Glutamatergic neuron (in vitro differentiated cells): ENCODE results near the gene IER3. TPM values are rescaled to one million over a fixed set of nuclear protein-coding genes. Genes with fewer than 3 reads are reported as not detected.

ENCODE experiments used
- DNase-seq: peaks from one replicate; pipeline ENCODE4 v3.0.0; 2022
- H3K27ac Mint-ChIP-seq: one replicate; pipeline ENCODE4 v1.8.0; 2020; ENCODE audit warnings: mild to moderate bottlenecking, mixed read lengths, inconsistent platforms; ENCODE audit not compliant: unreplicated experiment
- H3K27me3 Mint-ChIP-seq: one replicate; pipeline ENCODE4 v1.8.0; 2020; ENCODE audit warnings: mild to moderate bottlenecking, moderate library complexity, mixed read lengths, inconsistent platforms; ENCODE audit not compliant: unreplicated experiment
- H3K36me3 Mint-ChIP-seq: one replicate; pipeline ENCODE4 v1.8.0; 2020; ENCODE audit warnings: mild to moderate bottlenecking, mixed read lengths, inconsistent platforms; ENCODE audit not compliant: unreplicated experiment
- H3K4me1 Mint-ChIP-seq: one replicate; pipeline ENCODE4 v1.8.0; 2020; ENCODE audit warnings: mild to moderate bottlenecking, low read depth, mixed read lengths, inconsistent platforms; ENCODE audit not compliant: unreplicated experiment
- H3K4me3 Mint-ChIP-seq: one replicate; pipeline ENCODE4 v1.8.0; 2020; ENCODE audit warnings: mild to moderate bottlenecking, mixed read lengths, inconsistent platforms; ENCODE audit not compliant: unreplicated experiment
- H3K9me3 Mint-ChIP-seq: one replicate; pipeline ENCODE4 v1.8.0; 2020; ENCODE audit warnings: mild to moderate bottlenecking, moderate library complexity, mixed read lengths, inconsistent platforms; ENCODE audit not compliant: unreplicated experiment
- total RNA-seq: library from RNA; stranded (reverse); fragmentation: NEBNext Ultra II Directional; extraction: Animal tissue kit (Norgen Biotek cat#: 25700); gene quantifications from one replicate; pipeline ENCODE4 v1.2.1, GENCODE V29; 2021; ENCODE audit not compliant: unreplicated experiment
- TF ChIP-seq, protein P1 (sequence below): fragments of 200-600 bp; sonication (generic); IDR thresholded peaks from one replicate; pipeline ENCODE4 v1.5.0; 2021; ENCODE audit not compliant: partially characterized antibody, unreplicated experiment

IER3 gene
- total RNA-seq, 1 donor from 2014 or later = 13.5 TPM

- H3K27ac Mint-ChIP-seq = no peak overlapping the region
- H3K4me3 Mint-ChIP-seq = no peak overlapping the region
- DNase-seq = no peak
- H3K9me3 Mint-ChIP-seq = peaks cover 10% of the 10 kb centered on the region
- peaks cover 11% of the 10 kb centered on the region for H3K4me1 Mint-ChIP-seq
- H3K36me3 Mint-ChIP-seq = no peaks in the 10 kb centered on the region
- TF ChIP-seq, protein P1, sequence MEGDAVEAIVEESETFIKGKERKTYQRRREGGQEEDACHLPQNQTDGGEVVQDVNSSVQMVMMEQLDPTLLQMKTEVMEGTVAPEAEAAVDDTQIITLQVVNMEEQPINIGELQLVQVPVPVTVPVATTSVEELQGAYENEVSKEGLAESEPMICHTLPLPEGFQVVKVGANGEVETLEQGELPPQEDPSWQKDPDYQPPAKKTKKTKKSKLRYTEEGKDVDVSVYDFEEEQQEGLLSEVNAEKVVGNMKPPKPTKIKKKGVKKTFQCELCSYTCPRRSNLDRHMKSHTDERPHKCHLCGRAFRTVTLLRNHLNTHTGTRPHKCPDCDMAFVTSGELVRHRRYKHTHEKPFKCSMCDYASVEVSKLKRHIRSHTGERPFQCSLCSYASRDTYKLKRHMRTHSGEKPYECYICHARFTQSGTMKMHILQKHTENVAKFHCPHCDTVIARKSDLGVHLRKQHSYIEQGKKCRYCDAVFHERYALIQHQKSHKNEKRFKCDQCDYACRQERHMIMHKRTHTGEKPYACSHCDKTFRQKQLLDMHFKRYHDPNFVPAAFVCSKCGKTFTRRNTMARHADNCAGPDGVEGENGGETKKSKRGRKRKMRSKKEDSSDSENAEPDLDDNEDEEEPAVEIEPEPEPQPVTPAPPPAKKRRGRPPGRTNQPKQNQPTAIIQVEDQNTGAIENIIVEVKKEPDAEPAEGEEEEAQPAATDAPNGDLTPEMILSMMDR = no peak
- H3K27me3 Mint-ChIP-seq = peaks cover 12% of the 10 kb centered on the region
Observed at GRCh38 chr6:30747300-30747687, 2.9 kb upstream of the IER3 start.

DNA sequence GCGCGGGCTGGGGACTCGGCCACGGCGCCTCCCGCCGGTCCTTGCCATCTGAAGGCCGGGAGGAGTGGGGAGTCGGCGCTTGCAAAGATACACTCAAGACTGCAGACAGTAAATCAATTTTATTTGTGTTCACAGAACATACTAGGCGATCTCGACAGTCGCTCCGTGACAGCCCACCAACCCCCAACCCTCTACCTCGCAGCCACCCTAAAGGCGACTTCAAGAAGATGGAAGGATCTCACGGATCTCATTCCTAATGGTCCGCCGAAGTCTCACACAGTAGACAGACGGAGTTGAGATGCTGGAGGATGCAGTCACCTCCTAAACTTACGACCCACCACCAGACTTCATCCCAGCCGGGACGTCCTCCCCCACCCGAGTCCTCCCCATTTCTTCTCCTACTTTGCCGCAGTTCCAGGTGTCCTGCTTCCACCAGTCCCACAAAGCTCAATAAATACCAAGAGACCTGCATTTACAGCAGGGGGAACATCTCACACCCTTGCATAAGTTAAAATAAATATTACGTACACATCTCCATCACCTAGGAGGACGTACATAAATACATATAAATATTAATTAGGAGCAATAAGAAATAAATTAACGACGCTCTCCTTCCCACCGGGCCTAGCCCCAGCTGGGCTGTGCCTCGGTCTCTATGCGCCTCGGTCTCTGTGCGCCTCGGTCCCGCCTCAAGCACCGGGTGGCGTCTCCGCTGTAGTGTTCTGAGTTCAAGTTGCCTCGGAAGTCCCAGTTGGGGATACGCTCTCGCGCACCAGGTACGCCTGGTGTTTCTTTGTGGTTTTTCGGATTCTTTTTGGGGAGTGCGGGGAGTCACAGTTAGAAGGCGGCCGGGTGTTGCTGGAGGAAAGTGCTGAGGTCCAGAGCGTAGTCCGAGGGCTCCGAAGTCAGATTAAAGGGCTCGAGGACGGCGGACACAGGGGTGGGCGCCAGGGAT lies 971 bp downstream of the IER3 start:
- peaks cover 22% of the 10 kb centered on the region for H3K27me3 Mint-ChIP-seq
- DNase-seq = peak; percentile 35
- peaks cover 13% of the 10 kb centered on the region for H3K9me3 Mint-ChIP-seq
- peaks cover 4% of the 10 kb centered on the region for H3K36me3 Mint-ChIP-seq
- peak overlapping the region; percentile 94 for H3K4me3 Mint-ChIP-seq
- peaks cover 21% of the 10 kb centered on the region for H3K4me1 Mint-ChIP-seq
- peak overlapping the region; percentile 89 for H3K27ac Mint-ChIP-seq
- TF ChIP-seq, protein P1 = no peak

DNA sequence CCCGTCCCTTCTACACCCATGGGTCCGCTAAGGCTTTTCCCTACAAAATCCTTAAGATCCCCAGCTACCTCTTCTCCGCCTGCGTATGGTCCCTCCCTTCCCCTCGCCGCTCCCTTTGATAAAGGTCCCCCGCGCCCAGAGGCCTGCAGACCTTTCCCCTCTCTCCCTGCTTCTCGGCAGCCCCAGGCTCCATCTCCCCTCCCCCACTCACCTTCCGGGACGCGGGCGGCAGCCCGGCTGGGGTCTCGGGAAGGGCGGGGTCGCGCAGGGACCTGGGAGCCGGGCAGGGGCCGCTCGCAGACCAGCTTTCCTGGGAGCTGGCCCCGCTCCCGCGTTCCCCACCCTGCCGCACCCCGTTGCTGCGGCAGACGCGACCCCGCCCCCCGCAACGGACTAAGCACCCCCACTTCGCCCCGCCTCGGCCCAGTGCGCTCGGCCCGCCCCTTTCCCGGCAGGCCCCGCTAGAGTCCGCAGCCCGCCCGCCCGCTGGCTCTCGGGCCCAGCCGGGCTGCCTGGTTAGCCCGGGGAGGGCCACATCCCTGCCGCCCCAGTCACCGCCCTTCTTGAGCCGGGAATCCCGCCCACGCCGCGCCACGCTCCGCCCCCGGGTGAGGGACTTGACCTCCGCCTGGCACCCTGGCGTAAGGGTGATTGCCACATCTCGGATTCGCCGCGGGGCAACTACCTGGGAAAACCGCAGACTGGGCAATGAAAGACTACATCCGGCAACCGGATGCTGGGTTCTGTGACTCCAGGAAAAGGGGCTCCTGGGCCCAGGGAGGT lies 1.8 kb downstream of the IER3 start, which contains the start of gene FLOT1:
TSS of gene FLOT1 (minus strand) at position 372 of the 783 bp plus-strand sequence. CDS start 498 bp downstream, outside the sequence.
- TF ChIP-seq, protein P1 = no peak

GRCh38 chr6:30741789-30742315 lies 2.5 kb downstream of the IER3 start:
- peaks cover 6% of the 10 kb centered on the region for H3K36me3 Mint-ChIP-seq
- peak overlapping the region; percentile 99 for H3K4me3 Mint-ChIP-seq
- H3K27ac Mint-ChIP-seq = peak overlapping the region; percentile 95
- DNase-seq = no peak
- H3K4me1 Mint-ChIP-seq = peaks cover 21% of the 10 kb centered on the region
- TF ChIP-seq, protein P1 = no peak
- peaks cover 20% of the 10 kb centered on the region for H3K27me3 Mint-ChIP-seq
- H3K9me3 Mint-ChIP-seq = peaks cover 15% of the 10 kb centered on the region

More for the DNA sequence above, 1.8 kb downstream of the IER3 start, which contains the start of gene FLOT1:
- DNase-seq = peak; percentile 90
- peaks cover 4% of the 10 kb centered on the region for H3K36me3 Mint-ChIP-seq
- peaks cover 20% of the 10 kb centered on the region for H3K27me3 Mint-ChIP-seq
- peaks cover 13% of the 10 kb centered on the region for H3K9me3 Mint-ChIP-seq
- peak within 1 kb of the TSS; percentile 99 for H3K4me3 Mint-ChIP-seq
- H3K27ac Mint-ChIP-seq = peak within 1 kb of the TSS; percentile 95
- peaks cover 21% of the 10 kb centered on the region for H3K4me1 Mint-ChIP-seq
